Right ventricle myocardium superior (tissue), 1 donor: ENCODE measurements around the gene MACF1. TPM values are rescaled to one million over a fixed set of nuclear protein-coding genes. Genes with fewer than 3 reads are reported as not detected.

ENCODE experiments used
- ATAC-seq: fragments of 200-7000 bp; cut with Tn5 transposase; one replicate; pipeline ENCODE4 v1.9.1; 2020; ENCODE audit warnings: mild to moderate bottlenecking; ENCODE audit not compliant: poor library complexity
- DNase-seq: peaks from one replicate; pipeline ENCODE4 v3.0.0-alpha.2; 2020
- intact Hi-C: fragments of 100-400 bp; cut with DNase I; formaldehyde crosslinking; loops from one replicate; pipeline ENCODE4 v1.11.2; 2022
- total RNA-seq: library from RNA; stranded (reverse); fragmentation: NEBNext Ultra II Directional; extraction: Animal tissue kit (Norgen Biotek cat#: 25700); gene quantifications from one replicate; pipeline ENCODE4 v1.2.1, GENCODE V29; 2021
- donor health status: DM: no; HTN: yes; CAD: no; lungs with severe emphysema.

MACF1 gene
- total RNA-seq, 1 donor from 2014 or later, result 200 TPM

- intact Hi-C loops, result no loop called here
- DNase-seq, result no peak
- ATAC-seq, result peak; percentile 35
Measured at GRCh38 chr1:39236971-39237370, 32.5 kb downstream of the MACF1 start.

GRCh38 chr1:39238476-39238875, 34.0 kb downstream of the MACF1 start:
- DNase-seq (no peak), ATAC-seq (peak; percentile 68)
- intact Hi-C loops, result no loop called here

- intact Hi-C loops, result no loop called here
- DNase-seq (no peak), ATAC-seq (no peak)
Measured at GRCh38 chr1:39239968-39240367, 35.5 kb downstream of the MACF1 start.

GRCh38 chr1:39243302-39243701, 38.8 kb downstream of the MACF1 start:
- no peak for DNase-seq
- intact Hi-C loops, result no loop called here

GRCh38 chr1:39250460-39251240, 46.2 kb downstream of the MACF1 start:
- ATAC-seq (no peak), DNase-seq (no peak)
- intact Hi-C loops, result no loop called here

More at GRCh38 chr1:39243302-39243701, 38.8 kb downstream of the MACF1 start:
- ATAC-seq, result no peak

GRCh38 chr1:39255222-39255621, 50.7 kb downstream of the MACF1 start:
- intact Hi-C loops, result loop anchor here (5.0 kb wide), 1 partner anchor 58 kb away; no protein-coding TSS in a partner anchor
- ATAC-seq (no peak), DNase-seq (no peak)

- DNase-seq (peak; percentile 59), ATAC-seq (peak; percentile 86)
- intact Hi-C loops, result loop anchor here (2.0 to 5.0 kb wide), 2 partner anchors 61 to 156 kb away; no protein-coding TSS in a partner anchor
Measured at GRCh38 chr1:39258146-39258924, 53.8 kb downstream of the MACF1 start.

- no peak for DNase-seq
- intact Hi-C loops, result loop anchor here (2.0 to 5.0 kb wide), 2 partner anchors 62 to 156 kb away; no protein-coding TSS in a partner anchor
- ATAC-seq, result no peak
Measured at GRCh38 chr1:39258925-39259244, 54.4 kb downstream of the MACF1 start.

- intact Hi-C loops, result no loop called here
- no peak for DNase-seq
- no peak for ATAC-seq
Measured at GRCh38 chr1:39261712-39262221, 57.3 kb downstream of the MACF1 start.

- intact Hi-C loops, result no loop called here
Measured at GRCh38 chr1:39262802-39263201, 58.3 kb downstream of the MACF1 start.

GRCh38 chr1:39266269-39266668, 61.8 kb downstream of the MACF1 start:
- ATAC-seq, result no peak
- no peak for DNase-seq
- intact Hi-C loops, result no loop called here

More at GRCh38 chr1:39262802-39263201, 58.3 kb downstream of the MACF1 start:
- ATAC-seq (no peak), DNase-seq (no peak)

GRCh38 chr1:39266792-39267191, 62.3 kb downstream of the MACF1 start:
- intact Hi-C loops, result no loop called here
- ATAC-seq (no peak), DNase-seq (no peak)

GRCh38 chr1:39268112-39268581, 63.7 kb downstream of the MACF1 start:
- DNase-seq (no peak), ATAC-seq (peak; percentile 71)
- intact Hi-C loops, result no loop called here

GRCh38 chr1:39268906-39269305, 64.4 kb downstream of the MACF1 start:
- ATAC-seq (no peak), DNase-seq (no peak)
- intact Hi-C loops, result no loop called here

- intact Hi-C loops, result no loop called here
- no peak for DNase-seq
- no peak for ATAC-seq
Measured at GRCh38 chr1:39269349-39269748, 64.9 kb downstream of the MACF1 start.

GRCh38 chr1:39269791-39270342, 65.4 kb downstream of the MACF1 start:
- intact Hi-C loops, result no loop called here
- ATAC-seq, result peak; percentile 8
- DNase-seq, result no peak

- ATAC-seq, result no peak
- intact Hi-C loops, result no loop called here
- no peak for DNase-seq
Measured at GRCh38 chr1:39270368-39270767, 65.9 kb downstream of the MACF1 start.

- DNase-seq (no peak), ATAC-seq (peak; percentile 18)
- intact Hi-C loops, result no loop called here
Measured at GRCh38 chr1:39272027-39272797, 67.7 kb downstream of the MACF1 start.
